ENCODE measurements around the gene NRP2. TPM values are rescaled to one million over a fixed set of nuclear protein-coding genes. Genes with fewer than 3 reads are reported as not detected.

Gene NRP2
- polyA plus RNA-seq, 4 donors, result 59.2 to 105 (median 74.0) TPM

DNA sequence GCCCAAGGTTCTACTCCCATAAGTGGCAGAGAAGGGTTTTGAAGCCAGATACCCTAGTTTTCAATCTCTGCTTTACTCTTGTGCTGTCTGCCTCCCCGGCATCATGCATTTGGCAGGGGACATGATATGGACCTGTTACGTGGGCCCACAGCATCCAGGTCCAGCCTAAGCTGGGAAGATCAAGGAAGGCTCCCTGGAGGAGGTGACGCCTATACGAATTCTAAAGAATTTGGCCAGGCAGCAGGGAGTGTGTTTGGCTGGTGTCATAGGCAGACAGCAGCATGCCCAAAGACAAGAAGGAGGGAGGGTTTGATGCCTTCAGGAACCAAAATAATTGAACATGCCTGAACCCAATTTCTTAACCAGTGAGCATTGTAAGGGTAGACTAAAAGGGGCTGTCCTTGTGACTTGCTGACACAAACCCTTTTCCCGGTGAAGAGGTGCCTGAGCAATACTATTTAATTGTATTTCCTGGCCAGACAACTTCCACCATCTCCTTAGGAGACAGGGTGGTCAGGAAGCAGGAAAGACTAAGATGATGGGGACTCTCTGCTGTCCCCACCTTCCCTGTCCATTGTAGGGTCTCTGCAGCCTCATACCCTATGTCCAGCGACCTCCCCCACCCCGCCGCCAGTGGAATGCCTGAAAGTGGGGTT is 21.3 kb downstream of the NRP2 start:
- no peak for DNase-seq (ENCODE audit: low read depth in 4 of 4, low spot score in 3 of 4)

DNA sequence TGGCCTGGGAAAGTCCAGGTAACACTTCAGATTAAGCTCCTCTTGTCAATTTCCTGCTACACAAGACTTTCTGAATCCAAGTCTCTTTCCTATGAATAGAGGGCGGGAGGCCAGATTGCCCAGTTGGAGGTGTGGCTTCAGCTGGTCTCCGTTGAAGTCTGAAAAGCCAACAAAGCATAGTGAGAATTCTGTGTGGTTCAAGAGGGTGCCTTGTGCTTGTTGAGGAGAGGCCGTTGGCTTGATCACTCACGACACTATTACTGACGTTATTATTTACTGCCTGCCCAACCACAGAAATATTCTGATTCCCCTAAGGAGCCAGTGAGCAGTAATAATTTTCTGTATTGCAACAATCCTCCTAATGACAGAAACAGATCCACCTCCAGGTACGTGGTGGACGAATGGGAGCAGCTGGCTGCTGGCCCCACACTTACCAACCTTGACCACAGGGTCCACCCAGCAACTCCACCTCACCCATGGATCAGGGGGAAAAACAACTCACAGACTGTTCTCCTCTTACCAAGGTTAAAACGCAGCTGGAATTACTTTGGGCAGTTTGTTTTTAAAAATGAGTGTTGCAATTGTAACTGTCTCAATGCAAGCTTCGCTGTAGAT is 21.9 kb downstream of the NRP2 start:
- no peak for DNase-seq (ENCODE audit: low read depth in 4 of 4, low spot score in 3 of 4)

DNA sequence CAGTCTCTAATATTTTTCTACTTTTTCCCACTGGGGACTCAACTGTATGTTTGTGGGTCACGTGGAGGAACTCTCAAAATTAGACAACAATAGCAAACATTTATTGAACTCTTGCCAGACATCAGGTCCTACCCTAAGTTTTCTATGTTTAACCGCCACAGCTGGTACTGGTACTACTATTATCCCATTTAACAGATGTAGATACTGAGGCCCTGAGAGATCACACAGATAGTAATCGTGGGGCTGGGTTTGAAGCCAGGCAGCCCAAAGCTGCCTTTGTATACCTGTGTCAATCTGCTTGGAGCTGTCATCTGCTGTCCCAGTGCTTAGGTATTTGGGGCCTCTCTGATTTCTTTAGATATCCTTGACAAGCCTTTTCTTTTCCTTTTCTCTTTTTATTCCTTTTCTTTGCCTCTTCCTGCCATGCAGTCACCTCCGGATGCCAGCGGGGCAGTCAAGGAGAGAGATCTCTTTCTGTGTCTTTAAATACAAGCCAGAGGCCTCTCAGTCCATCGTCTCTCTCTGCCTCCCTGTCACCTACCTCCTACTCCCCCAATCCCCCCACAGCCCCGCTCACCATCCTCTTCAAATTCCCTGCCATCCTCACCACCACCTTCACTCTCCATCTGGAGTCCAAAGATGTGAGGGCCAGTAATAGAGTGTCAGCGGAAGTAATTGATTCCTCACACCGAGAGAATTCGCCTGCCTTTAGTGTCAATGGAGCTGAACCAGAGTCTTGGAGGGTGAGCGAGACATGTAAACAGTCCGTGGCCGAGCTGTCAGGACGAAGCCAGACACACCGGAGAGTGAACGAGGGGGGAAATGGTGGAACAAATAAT is 23.4 kb downstream of the NRP2 start:
- no peak for DNase-seq (ENCODE audit: low read depth in 4 of 4, low spot score in 3 of 4)

DNA sequence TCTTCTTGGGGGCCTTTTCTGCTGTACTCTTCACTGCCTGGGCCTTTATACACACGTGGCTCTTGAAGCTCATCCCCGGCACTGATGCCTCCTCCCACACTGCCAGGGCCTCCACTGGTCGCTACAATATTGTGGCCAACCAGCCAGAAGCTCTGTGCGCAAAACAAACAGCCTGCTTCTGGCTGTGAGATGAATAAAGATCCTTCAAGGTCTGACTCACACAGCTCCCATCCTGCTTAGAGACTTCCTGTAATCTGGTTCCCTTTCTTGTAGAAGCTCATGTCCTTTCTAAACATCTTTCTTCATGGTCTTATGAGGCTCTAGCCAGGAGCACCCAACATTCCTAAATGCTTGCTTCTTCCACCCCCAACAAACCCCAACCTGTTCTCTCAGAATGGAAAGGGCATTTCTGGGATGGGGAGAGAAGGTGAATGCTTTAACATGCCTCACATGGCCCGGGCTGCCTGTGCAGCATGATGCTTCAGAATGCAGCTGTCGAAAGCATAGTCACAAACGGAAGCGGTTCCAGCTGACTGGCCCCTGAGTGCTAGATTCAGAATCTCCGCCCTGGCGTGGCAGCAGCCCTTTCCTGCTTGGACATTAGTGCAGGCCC is 24.6 kb downstream of the NRP2 start:
- DNase-seq (ENCODE audit: low read depth in 4 of 4, low spot score in 3 of 4), result no peak

DNA sequence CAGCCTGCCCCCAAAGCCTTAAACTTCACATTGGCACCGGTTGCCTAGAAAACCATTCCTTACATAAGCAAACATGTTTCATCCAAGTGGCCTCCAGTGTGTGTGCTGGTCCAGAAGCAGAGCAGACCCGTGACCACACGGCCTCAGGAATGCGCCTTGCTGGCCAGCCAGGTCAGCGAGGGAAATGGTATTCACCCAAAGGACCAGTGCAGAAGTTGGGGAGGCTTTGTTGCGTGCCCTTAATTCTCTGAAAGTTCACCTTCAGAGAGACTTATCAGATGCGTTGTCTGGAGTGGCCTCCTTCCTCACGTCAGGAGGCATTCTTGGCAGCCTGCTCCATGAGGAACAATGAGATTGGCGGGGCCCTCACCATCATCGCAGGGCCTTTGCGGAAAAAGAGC is 25.9 kb downstream of the NRP2 start:
- no peak for DNase-seq (ENCODE audit: low read depth in 4 of 4, low spot score in 3 of 4)

DNA sequence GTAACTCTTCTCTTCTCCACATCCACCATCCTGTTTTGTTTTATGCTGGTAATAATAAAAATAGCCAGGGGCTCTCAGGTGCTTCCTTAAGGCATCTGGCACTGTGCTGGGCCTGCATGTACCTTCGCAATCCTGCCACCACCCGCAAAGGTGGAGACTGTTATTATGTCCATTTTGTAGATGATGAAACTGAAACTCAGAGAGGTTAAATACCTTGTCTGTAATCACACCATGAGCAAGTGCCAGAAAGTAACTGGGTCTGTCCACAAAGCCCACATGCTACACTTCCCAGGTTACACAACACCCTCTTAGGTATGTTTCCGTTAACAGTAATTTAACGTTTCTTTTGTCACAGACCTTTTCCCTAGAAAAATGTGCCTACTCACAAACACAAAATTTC is 27.0 kb downstream of the NRP2 start:
- DNase-seq (ENCODE audit: low read depth in 4 of 4, low spot score in 3 of 4), result no peak

DNA sequence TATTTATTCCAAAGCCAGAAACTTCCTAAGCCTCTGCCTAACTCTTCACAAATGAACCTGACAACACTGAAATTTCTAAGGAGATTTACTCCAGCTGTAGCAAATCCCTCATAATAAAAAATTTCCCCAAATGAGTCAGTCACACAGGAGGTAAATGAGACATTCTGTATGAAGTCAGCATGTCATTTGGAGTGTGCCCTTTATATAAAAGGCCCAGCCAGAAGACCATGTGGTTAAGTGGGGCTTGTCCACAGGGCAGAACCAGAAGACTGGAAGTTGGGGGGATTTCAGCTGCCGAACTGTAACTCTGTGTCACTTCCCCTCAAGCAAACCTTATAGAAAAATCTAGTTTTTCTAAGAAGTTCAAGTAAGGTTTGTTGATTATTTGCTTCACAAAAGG is 30.2 kb downstream of the NRP2 start:
- DNase-seq (ENCODE audit: low read depth in 4 of 4, low spot score in 3 of 4), result no peak

DNA sequence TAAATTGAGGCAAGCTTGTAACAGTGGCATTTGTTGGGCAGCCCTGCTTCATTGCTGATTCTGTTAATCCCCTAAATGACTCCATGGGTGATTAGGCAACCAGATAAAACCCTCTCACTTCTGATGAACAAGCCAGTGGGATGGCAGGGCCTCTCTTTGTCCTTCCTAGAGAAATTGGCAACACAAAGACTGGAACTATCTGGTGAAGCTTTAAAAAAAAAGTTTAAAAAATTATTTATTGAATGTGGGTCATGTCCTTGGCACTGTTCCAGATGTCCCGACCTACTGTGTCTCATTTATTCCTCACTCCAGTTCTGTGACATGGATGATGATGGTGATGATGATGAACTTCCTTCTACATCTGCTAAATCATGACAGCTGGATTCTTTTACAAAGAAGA is 30.8 kb downstream of the NRP2 start:
- no peak for DNase-seq (ENCODE audit: low read depth in 4 of 4, low spot score in 3 of 4)

DNA sequence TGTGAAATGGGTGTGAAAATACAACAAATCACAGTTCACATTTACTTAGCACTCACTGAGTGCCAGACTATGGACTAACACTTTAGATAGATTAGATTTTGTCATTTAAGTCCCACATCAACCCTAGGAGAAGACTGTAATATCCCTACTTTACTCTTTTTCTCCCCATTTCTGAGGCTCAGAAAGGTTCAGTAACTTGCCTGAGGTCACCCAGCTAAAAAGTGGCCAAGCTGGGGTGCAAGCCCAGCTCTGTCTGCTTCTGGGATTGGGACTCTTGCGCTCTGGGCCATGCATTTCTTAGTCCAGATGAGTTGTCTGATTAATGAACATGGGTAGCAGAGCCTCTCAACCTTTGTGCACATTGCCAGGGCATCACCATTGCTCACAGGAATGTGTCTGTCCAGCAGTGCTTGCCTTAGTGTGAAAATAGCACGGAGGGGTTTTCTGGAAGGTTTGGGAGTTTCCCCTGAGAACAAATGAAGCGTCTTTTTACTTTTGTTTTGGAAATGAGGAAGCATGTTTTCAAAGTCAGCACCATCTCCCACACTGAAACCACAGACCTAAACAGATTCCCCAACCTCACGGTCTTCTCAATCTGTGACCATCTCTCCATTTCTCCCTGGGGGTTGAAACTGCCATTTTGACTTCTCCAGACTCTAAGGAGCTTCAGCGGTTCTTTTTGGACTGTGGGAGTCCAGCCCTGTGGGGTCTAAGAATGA is 31.9 kb downstream of the NRP2 start:
- no peak for DNase-seq (ENCODE audit: low read depth in 4 of 4, low spot score in 3 of 4)

DNA sequence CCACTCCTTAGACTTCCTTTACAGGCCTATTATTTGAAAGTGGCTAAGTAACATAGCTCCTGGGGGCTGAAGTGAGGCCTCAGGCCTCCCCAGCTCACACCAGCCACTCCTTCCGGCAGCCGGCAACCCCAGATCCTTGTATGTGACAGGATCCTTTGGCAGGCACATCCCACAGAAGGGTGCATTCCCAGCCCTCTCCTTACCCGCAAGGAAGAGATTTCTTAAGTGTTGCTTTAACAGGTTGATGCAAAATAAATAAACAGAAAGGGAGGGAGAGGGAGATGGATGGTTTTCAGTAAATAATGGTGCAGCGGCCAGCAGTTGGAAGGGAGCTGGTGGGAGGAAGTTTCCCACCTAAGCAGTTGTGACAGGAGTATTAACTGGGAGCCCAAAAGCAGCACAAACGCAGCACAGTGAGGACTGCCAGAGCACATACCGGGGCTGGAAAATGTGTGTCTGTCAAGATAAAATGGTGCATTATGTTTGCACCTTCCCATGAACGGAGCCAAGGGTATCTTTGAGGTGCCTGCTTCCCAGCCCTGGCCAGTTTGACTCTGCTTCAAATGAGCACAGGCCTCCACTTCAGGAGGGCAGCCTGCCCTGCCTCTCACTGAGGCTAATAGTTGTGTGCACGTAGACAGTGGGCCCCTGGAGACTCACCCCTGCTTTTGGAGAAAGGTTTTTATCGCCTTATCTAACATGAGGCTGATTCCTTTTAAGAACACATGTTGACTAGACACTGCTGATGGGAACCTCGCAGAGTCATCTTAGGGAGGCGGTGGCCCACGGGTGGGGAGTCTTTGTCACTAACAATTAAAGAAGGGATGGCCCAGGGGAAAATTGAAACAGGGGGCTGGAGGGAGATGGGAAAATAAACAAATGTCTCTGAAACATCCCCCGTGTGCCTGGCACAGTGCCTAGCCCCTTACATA is 32.8 kb downstream of the NRP2 start:
- no peak for DNase-seq (ENCODE audit: low read depth in 4 of 4, low spot score in 3 of 4)

DNA sequence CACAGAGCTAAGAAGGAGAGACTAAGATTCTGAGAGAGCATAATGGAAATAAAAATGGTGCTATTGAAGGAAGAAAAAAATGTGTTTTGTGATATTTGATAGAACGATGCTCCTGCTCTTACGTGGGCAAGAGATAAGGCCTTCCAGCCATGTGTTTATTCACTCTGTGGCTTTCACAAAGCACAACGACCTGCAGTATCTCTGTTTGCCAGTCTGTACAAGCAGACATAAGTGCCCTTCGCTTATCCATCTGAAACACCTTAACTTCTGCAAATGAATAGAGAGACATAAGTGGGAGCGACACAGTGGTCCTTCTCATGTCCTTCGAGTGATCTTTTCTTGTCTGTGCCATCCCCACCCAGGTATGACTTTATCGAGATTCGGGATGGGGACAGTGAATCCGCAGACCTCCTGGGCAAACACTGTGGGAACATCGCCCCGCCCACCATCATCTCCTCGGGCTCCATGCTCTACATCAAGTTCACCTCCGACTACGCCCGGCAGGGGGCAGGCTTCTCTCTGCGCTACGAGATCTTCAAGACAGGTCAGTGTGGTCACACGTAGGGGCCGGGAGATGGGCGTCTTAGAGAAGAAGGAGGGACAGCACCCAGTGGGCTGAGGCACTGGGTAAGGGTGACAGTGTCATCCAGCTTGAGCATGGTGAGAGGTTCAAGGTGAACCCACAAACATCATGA is 33.7 kb downstream of the NRP2 start:
- no peak for DNase-seq (ENCODE audit: low read depth in 4 of 4, low spot score in 3 of 4)

DNA sequence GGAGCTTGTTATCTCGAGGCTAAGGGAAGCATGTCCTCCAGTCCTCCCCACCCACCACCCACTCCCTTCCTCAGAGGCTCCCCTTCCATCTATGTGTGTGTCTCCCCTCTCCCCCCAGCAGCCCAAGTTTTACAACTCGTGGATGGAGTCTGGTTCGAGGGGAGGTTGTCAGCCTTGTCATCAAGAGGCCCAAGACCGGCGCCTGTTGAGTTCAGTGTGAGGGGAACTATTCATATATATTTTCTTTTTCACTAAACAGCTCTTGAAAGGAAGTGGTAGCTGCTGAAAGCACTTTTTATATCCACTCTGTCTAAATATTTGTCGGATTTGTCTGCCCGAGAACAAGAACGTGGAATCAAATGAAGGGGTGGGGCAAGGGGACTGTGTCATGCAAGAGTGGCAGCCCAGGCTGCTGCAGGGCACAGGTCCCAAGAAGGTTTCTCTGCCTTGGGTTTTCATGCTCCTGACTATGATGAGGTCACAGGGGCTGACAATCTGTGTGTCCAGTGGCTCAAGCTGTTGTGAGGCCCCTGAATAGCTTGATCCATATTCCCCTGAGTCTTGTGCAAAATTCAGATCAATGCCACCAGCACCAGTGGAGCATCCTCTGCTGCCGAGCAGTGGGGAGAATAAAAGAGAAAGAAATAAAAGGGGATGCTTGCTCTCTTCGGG is 35.0 kb downstream of the NRP2 start:
- DNase-seq (ENCODE audit: low read depth in 4 of 4, low spot score in 3 of 4), result no peak

DNA sequence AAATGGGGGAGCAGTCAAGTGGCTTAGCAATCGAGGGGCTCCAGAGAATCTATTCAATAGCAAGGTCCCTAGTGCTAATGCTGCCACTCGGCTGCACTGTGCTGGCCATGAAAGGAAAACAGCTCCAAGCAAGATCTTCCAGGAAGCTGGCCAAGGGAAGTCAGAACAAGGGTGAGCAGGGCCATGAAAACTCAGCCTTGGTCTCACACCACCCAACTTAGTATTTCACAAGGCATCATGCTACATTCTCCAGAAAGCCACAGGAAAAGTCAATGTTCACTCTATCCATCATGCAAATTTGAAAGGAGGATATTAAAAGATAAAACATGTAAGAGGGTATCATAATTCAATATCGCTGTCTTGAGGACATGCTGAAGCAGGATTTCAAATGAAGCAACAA is 35.7 kb downstream of the NRP2 start:
- DNase-seq (ENCODE audit: low read depth in 4 of 4, low spot score in 3 of 4), result no peak

DNA sequence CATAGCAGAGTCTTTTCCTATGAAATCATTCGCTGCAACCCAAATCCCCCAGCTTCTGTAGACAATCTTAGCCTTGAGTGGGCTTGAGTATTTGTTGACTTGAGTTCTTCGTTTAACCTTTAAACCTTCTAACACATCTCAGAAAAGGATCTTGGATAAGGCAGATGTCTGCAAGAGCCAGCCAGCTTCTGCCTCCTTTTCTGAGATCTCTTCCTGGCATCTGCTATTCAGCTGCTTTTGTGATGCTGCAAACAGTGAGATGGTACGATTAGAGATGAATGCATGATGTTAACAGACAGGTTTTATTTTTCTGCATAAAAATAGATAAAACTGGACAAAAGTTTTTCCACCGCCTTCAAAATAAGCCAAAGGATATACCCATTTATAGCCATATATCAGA is 37.5 kb downstream of the NRP2 start:
- DNase-seq (ENCODE audit: low read depth in 4 of 4, low spot score in 3 of 4), result no peak

DNA sequence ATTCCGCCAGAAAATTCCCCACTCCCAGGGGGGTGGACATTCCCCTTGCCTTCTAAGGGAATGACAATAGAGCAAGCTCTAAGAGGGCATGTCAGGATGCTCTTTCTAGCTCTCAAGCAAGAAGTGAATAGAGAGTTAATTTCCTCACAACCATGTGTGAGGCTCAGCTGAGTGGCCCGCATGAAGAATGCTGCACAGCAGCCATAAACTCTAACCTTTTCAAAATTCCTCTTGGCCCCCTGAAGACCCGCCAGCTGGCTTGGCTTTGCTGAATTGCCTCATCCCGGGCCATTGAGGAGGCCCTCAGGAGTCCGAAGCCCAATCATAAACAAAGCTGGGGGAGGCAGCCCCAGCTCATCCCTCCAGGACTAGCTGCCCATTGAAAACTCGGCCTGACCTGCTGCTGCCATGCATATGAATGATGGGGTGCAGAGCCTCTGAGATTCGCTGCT is 38.2 kb downstream of the NRP2 start:
- DNase-seq (ENCODE audit: low read depth in 4 of 4, low spot score in 3 of 4), result no peak

DNA sequence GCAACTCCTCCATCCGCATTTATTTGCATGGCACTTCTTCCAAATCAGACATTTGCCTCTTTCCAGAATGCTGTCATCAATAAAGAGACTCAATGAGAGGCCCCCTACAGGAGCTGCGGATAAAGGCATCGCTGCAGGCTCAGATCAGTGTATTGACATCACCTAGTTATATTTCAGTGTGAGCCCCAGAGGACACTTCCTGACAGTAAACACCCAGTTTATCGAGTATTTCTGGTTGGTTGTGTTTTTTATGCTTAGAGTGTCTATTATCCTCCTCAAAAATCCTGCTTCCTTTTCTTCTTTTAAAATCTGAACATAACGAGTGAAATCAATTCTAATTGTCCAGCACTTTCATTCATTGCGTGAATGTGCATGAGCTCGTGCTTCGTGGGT is 38.8 kb downstream of the NRP2 start:
- no peak for DNase-seq (ENCODE audit: low read depth in 4 of 4, low spot score in 3 of 4)

DNA sequence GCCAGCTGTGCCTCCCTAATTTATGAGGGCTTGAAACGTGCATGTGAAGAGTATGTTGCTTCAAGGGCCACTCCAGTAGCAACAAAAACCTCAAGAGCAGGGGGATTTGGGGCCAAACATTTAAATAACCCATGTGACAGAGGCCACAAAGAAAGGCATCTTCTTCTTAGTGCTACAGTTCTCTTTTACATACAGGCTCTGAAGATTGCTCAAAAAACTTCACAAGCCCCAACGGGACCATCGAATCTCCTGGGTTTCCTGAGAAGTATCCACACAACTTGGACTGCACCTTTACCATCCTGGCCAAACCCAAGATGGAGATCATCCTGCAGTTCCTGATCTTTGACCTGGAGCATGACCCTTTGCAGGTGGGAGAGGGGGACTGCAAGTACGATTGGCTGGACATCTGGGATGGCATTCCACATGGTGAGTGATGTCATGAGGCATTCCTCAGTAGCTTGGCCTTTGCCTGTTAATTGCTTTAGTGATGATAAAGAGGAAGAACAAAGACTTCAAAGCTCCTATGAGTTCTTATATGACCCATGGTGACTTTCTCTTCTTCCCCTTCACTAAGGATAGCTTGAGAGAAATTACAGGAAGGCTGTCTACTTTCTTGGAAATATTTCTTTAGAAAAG is 40.1 kb downstream of the NRP2 start:
- DNase-seq (ENCODE audit: low read depth in 4 of 4, low spot score in 3 of 4), result no peak

DNA sequence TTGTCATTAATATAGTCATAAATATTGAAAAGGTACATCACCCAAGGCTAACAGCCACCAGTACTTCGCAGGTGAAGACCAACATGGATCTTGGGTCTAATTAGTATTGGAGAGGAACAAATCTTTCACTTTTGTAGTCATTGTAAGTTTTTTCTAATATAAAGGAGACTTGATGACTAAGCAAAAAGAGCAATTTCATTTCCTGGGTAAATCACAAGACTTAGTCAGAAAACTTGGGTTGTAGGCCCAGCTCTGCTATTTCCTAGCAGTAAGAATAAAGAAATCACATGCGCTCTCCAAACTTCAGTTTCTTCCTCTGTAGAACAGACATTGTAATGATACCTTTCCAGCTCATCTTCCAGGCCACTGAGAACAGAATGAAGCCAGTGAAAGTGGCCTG is 40.9 kb downstream of the NRP2 start:
- no peak for DNase-seq (ENCODE audit: low read depth in 4 of 4, low spot score in 3 of 4)
